HG03064 (cell line): ENCODE measurements around the gene SULT2B1.
"Not testable (repeated sequence)": the region's sequence is repeated elsewhere in the genome, so short reads cannot be mapped to it uniquely, and the experiment has no call there.

Experiments used
- ATAC-seq: cut with Tn5 transposase; IDR thresholded peaks from one replicate; pipeline ENCODE4 v1.9.1; 2021; ENCODE audit warnings: low read depth; ENCODE audit not compliant: unreplicated experiment

SULT2B1 gene

DNA sequence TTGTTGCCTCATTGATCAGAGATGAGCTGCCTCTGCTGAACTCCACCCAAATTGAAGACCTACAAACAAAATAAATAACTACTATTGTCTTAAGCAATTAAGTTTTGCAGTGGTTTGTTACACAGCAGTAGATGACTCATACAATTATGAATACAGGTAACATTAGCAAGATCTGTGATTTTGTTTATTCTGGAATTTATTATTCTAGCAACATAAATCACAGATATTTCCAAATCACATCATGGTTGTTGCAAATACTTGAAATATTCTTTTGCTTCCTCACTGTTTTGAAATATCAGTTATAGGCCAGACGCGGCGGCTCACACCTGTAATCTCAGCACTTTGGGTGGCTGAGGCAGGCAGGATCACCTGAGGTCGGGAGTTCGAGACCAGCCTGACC lies 27.2 kb upstream of the SULT2B1 start:
- no peak for ATAC-seq

DNA sequence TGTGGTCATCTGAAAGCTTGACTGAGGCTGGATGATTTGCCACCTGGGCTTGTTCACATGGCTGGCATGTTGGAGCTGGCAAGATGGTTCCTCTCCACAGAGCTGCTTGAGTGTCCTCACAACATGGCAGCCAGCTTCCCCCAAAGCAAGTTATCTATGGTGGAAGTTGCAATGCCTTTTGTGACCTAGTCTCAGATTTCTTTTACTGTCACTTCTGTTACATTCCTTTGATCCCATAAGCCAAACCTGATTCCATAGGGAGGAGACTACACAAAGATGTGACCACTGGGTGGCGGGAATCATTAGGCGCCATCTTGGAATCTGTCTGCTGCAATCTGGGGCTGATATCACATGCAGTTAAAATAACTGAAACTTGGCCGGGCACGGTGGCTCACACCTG lies 22.8 kb upstream of the SULT2B1 start:
- no peak for ATAC-seq

DNA sequence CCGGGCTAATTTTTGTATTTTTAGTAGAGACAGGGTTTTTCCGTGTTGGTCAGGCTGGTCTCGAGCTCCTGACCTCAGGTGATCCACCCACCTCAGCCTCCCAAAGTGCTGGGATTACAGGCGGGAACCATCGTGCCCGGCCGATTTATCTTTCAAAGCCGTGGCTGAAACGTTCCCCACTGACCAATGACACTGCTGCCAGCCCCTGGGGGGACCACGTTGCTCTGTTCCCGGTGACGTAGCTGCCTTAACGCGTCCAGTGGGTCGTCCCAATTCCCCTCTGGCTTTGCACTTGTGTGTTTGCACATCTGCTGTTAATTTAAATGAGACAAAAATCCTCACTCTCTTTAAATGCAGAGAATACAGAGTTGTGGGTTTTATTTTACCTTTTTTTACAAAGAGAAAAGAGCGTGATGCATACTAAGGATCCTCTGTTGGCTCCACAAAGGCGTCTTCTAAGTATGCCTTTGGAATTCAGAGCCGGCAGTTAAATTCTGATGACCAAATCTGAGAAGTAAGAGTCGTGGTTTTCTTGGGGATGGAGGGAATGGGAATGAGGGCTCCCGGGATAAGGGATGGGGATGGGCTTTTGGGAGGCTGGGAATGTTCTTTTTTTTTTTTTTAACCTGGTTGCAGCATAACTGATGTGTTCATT lies 21.8 kb upstream of the SULT2B1 start:
- ATAC-seq = no peak

DNA sequence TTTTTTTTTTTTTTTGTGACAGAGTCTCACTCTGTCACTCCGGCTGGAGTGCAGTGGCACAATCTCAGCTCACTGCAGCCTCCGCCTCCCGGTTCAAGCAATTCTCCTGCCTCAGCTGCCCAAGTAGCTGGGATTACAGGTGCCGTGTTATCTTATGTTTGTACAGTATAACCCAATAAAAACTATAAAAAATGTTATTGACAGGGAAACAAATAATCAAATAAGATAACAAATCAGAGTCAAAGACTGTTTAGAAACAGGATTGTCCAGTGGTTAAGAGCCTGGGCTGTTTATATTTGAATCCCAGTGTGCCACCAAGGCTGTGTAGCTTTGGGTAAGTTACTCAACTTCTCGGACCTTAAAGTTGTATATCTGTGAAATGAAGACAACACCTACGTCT lies 21.2 kb upstream of the SULT2B1 start:
- no peak for ATAC-seq

DNA sequence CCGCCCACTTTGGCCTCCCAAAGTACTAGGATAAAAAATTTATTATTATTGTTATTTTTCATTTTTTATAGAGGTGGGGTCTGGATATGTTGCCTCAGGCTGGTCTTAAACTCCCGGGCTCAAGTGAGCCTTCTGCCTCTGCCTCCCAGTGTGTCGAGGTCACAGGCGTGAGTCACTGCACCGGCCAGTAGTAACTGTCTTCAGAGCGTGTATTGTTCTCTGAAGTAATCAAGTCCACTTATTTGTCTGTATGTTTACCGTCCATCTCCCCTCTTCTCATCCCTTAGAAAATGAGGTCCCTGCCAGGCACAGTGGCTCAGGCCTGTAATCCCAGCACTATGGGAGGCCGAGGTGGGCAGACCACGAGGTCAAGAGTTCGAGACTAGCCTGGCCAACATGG lies 18.2 kb upstream of the SULT2B1 start:
- no peak for ATAC-seq

DNA sequence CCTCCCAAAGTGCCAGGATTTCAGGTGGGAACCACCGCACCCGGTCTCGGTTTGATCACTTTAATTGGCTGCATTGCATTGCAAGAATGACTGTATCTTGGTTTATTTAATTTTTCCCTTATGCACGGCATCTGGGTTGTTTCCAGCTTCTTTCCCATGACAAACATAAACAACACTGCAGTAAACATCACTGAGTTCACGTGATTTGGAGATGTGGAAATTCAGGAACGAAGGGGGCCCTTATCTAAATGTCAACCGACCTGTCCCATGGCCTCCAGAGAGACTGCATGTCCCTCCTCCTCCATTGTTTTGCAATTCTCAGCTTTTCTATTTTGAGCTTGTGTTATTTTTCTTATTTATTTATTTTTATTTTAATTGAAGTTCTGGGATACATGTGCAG lies 14.4 kb upstream of the SULT2B1 start:
- ATAC-seq = no peak

DNA sequence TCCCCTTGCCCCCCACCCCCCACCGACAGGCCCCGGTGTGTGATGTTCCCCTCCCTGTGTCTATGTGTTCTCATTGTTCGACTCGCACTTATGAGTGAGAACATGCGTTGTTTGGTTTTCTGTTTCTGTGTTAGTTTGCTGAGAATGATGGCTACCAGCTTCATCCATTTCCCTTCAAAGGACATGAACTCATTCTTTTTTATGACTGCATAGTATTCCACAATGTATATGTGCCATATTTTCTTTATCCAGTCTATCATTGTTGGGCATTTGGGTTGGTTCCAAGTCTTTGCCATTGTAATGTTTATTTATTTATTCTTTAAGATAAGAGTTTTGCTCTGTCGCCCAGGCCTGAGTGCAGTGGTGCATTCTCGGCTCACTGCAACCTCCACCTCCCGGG lies 13.9 kb upstream of the SULT2B1 start:
- ATAC-seq = not testable (repeated sequence)

DNA sequence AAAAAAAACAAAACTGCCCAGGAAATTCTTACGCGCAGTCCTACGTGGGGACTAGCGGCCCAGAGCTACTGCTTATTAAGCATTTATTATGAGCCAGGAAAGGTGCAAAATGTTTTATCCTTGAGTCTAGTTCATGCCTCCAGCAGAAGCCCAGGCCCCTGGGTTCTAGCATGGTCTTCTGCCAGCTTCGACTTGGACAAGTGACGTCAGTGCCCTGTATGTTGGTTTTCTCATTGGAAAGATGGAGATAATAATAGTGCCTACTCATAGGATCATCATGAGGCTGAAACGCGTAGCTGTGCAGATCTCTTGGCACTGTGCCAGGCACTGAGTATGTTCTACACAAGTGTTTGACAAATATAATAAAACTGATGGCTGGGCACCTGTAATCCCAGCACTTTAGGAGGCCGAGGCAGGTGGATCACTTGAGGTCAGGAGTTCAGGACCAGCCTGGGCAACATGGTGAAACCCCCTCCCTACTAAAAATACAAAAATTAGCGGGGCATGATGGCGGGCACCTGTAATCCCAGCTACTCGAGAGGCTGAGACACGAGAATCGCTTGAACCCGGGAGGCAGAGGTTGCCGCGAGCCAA lies 12.4 kb upstream of the SULT2B1 start:
- no peak for ATAC-seq

DNA sequence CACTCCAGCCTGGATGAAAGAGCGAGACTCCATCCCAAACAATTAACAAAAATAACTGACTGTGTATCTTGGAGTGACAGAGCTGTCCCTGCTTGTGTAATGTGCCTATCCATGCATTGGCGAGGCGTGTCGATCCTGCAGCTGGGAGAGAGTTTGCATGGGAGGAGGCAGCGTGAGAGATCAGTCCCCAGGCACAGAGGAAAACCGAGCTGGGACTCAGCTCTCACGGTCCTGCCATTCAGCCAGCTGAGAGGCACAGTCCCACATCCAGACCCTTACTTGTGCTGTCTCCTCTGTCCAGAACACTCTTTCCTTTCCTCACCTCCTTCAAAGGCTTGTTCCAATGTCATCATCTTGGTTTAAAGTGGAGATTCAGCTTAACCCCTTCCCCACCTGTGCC lies 11.9 kb upstream of the SULT2B1 start:
- no peak for ATAC-seq

DNA sequence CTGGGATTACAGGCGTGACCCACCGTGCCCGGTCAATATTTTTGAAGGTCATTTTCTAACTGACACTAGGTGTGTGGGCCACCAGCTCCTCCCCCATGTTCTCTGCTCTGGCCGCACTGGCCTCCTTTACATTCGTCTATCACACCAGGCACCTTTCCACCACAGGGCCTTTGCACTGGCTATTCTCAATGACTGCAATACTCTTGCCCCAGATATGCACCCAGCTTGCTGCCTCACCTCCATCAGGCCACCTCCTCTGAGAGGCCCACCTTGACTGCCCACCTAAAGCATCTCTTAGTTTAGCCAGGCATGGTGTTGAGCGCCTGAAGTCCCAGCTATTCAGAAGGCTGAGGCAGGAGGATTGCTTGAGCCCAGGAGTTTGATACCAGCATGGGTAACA lies 10.2 kb upstream of the SULT2B1 start:
- ATAC-seq = no peak

DNA sequence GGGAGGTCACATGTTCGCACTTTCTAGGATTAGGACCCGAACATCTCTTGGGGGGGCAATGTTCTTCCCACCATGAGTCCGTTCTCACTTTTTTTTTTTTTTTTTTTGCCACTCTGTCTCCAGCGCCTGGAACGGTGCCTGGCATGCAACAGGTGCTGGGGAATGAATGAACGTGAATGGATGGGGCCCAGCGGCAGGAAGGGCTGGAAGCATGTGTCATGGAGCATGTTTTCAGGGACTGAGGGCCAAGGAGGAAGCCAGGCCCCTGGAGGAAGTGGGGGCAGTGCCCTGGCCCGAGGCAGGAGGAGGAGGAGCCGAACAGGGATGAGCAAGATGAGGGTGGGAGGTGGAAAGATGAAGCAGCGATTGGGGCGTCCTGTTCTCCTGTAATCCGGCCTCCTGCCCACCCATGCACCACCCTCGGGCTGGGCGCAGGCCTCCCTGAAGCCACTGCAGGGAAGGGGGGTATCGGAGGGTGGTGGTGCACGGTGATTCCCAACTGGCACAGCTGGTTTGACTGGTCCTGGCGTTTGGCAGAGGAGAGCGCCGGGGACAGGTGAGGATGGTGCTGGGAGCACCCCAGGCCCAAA lies 8.8 kb upstream of the SULT2B1 start:
- ATAC-seq = no peak

DNA sequence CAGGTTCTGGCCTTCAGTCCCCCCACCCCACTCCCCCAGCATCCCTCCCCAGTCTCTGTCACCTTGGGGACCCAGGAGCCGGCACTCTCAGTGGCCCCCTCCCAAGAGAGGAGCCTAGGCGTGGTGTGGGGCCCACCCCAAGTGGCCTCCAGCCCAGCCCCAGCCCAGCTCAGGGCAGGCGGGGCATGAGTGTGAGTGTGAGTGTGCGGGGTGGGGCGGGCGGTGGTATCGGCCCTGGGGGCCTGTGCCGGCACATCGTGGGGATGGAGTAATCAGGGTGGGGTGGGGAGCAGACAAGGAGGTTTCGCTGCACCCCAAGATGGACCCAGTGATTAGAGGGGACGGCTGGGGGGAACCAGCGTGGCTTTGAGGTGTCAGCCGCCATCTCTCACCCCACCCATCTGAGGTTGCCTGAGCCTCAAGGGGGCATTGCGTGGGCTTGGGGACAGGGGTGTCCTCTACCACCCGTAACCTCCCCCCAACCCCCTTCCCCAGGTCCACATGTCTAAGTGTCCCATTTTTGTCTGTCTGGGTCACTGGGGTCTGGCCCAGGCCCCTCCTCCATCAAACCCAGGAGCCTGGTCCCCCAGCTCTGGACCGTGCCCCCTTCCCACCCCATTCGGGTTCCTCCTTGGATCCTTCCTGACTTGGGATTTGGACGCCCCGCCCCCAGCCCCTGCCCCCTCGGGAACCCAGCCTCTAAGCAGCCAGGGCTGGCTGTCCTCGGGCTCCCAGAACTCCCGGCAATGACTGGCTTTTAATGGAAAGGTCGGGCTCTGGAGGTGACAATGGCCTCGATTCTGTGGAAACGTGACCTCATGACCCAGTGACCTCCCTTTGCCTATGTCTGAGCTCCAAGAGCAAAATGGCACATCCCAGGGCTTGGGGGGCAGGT lies 6.9 kb upstream of the SULT2B1 start:
- no peak for ATAC-seq

DNA sequence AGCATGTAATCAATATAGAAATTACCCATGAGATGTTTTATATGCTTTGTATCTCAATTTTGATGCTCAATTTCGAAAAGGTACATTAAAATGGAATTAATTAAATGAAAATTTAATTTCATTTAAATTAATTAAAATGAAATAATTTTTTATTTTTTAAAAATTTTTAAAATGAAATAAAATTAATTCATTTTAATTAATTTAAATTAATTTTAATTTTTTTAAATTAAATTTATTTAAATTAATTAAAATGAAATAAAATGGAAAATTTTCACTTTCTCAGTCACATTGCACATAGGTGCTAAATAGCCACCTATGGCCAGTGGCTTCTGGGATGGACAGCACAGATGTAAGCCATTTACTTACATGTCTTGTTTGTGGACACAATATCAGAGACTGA lies 4.2 kb upstream of the SULT2B1 start:
- ATAC-seq = no peak

DNA sequence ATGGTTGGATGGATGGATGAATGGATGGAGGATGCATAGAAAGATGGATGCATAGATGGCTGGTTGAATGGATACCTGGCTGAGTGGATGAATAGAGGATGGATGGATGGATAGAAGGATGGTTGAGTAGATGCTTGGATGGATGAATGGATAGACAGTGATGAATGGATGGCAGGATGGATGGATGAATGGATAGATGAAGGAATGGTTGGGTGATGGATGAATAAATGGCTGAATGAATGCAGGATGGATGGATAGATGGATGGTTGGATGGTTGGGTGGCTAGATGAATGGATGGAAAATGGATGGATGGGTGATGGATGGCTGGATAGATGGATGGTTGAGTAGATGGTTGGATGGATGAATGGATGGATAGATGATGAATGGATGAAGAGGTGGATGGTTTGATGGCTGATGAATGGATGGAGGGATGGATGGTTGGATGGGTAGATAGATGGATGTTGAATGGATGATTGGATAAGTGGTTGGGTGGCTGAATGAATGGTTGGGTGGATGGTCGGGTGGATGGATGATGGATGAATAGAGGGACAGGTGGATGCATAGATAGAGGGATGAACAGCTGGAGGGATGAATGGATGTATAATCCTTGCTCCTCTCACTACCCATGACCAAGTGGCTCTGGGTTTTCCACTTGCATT lies 3.6 kb upstream of the SULT2B1 start:
- no peak for ATAC-seq

DNA sequence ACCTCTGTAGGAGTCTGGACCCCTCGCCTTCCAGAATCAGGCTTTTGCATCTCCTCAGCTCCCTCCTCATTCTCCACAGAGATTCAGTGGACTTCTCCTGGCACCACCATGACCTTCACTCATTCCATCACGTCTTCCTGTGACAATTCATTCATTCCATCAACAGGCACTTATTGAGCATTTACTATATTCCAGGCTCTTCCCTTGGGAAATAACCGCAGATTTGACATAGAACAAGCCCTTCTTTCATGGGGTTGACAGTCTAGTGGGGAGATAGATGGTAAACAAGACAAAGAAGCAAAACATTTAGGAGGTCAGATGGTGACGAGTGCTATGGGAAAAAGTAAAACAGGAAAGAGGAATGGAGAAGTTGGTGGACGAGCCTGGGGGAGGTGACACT lies 2.6 kb upstream of the SULT2B1 start:
- ATAC-seq = no peak

DNA sequence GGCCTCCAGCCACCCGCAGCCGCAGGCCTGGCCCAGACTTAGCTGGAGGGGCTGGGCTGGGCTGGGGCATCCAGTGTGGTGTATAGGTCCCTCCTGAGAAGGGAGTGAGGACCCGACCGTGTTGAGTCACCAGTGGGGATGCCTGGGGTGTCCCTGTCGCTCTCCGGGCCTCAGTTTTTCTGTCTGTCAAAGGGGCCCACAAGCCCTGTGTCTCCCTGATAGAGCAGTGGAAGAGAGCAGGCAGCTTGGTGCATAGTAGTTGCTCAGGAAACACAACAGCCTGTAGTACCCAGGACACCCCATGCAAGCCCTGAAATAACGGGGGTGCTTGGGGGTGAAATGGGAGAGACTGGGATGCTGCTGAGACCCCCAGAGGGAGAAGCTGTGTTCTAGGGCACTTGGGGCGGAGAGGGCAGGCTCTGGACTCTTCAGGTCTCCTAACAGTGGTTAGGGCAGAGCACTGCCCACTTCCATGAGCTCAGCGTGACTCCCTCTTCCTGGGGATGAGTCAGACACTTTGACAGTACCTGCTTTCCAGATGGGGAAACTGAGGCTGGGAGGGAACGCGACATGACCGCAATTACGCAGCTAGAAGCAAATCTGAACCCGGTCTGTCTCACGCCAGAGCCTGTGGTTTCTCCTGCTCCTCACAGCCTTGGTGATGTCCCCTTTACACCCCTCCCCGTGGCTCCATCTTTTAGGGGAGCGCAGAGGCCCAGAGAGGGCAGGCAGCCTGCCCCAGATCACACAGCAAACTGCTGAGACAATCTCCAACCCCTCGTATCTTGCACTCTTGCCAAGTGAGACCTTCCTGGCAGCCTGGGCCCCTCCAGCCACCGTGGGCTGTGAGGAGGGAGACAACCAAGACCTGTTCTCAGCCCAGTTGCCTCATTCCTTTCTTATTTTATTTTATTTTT lies 692 bp downstream of the SULT2B1 start:
- ATAC-seq = no peak

DNA sequence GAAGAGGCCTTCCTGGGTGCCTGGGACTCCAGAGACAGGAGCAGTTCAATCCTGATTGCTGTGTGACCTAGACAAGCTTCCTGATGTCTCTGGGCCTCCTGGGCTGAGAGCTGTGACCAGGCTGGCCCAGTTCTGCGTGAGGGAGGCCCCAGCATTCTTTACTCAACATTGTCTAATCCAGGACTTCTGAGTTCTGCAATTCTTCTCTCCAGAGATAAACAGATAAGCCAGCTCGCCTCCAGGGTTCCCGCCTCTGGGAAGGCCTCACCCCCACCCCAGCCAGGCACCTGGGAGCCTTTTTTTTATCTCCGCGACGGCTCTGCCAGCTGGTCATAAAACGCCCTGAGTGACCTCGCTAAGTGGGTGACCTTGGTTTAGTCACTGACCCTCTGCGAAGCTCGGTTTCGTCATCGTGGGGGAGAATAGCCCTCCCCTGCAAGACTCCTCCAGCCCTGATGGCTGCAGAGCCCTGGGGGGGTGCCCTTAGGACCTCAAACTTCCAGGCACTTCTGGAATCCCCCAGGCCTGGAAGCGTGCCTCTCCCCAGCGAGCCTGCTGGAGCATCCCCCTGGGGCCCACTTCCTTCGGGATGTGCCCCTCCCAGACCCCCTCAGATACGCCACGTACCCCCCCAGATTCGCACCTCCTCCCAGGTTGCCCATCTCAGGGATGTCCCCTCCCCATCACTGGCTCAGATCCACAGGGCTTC lies 1.9 kb downstream of the SULT2B1 start:
- ATAC-seq = no peak

DNA sequence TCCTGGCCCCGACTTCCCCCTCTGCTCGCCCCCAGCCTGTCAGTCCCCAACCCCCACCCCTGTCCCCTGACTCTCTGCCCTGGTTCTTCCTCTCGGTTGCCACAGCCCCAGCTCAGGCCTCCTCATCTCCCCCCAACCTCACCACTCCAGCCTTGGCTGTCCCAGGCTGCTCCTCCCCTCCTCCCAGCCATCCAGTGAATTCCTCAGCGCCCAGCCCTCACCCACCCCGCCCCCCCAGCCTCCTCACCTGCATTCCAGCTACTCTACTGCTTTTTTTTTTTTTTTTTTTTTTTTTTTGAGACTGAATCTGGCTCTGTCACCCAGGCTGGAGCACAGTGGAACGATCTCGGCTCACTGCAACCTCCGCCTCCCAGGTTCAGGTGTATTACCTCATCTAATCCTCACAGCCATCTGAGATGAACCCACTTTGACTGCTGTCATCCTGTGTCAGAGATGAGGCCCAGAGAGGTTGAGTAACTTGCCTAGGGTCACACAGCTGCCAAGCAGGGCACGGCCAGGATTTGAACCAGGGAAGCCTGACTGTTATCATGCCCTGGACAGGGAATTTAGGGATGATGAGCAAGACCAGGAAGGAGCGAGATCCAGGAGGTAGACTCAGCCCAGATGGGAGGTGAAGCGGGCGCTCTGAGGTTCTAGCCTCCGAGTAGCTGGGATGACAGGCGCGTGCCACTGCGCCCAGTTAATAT lies 2.6 kb downstream of the SULT2B1 start:
- ATAC-seq = no peak

DNA sequence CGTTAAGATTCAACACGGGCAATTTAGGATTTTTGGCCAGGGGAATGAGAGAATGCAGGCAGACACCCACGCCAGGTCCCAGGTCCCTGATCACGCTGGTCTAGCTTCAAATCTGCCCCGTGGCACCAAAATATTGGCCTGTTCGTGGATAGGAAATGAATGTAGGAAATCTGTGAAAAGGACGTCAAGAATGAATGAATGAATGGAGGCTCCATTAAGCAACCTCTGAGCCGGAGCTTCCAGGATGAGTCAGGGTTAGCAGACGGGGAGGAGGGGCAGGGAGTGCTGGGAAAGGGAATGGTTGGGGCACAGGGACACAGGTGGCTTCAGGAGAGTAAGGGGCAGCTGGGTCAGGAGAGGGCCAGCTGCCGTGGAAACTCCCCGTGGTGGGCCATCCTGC lies 4.2 kb downstream of the SULT2B1 start:
- ATAC-seq = no peak
